ENCODE data around the gene ESRRB.

Gene ESRRB

GRCh38 chr14:76329154-76329928 lies 46.6 kb upstream of the ESRRB start (continued):
- TF ChIP-seq REST (tag by site-specific recombination; IDR thresholded peaks at IDR 0.05) (no peak), YY1 (tag by site-specific recombination; IDR thresholded peaks at IDR 0.05) (peak; percentile 21; the same call in 1 of the 2 replicates), FEZF1 (tag by site-specific recombination; IDR thresholded peaks at IDR 0.05) (peak; percentile 45; the same call in 1 of the 2 replicates), ZNF488 (tag by site-specific recombination; IDR thresholded peaks at IDR 0.05) (no peak), PATZ1 (tag by site-specific recombination; IDR thresholded peaks at IDR 0.05) (peak; percentile 27; the same call in 1 of the 2 replicates), ZNF211 (tag by site-specific recombination; IDR thresholded peaks at IDR 0.05; ENCODE audit: low read depth) (no peak), ZNF19 (tag by site-specific recombination; IDR thresholded peaks at IDR 0.05; ENCODE audit: low read depth) (no peak), ZSCAN23 (tag by site-specific recombination; IDR thresholded peaks at IDR 0.05) (no peak), HOXD13 (CRISPR knock-in tag; IDR thresholded peaks at IDR 0.05; ENCODE audit: borderline replicate concordance) (no peak), ZNF239 (tag by site-specific recombination; IDR thresholded peaks at IDR 0.05) (no peak), GLIS1 (tag by site-specific recombination; IDR thresholded peaks at IDR 0.05) (peak; percentile 79), ZIC2 (tag by site-specific recombination; IDR thresholded peaks at IDR 0.05) (peak; percentile 99)

GRCh38 chr14:76329951-76330350 lies 46.0 kb upstream of the ESRRB start:
- CTCF ChIA-PET: no interaction called here
- Histone ChIP-seq H3K9me3 (ENCODE audit: control insufficient read depth, insufficient read depth, low read depth, low read length) (no peaks in the 10 kb centered on the region), H3K4me3 (ENCODE audit: low read depth, low read length) (no peak overlapping the region), H3K4me1 (ENCODE audit: control insufficient read depth, insufficient read depth, low read length) (no peaks in the 10 kb centered on the region; the same call in 1 of the 2 replicates), H3K36me3 (ENCODE audit: control insufficient read depth in 2 of 2, insufficient read depth in 1 of 2, low read length in 2 of 2) (no peaks in the 10 kb centered on the region), H3K27ac (ENCODE audit: extremely low read depth, low read depth, low read length) (no peak overlapping the region)
- TF ChIP-seq ZNF580 (tag by site-specific recombination; IDR thresholded peaks at IDR 0.05): no peak
- TF ChIP-seq ZFP3 (tag by site-specific recombination; IDR thresholded peaks at IDR 0.05; ENCODE audit: low read depth): 0 out of 2 replicates have a peak, but pooled peaks have one; percentile 18
- POLR2A ChIA-PET: no interaction called here
